CD14-positive monocyte (primary cell): Measurements from ENCODE around the gene AHNAK. TPM values are rescaled to one million over a fixed set of nuclear protein-coding genes. Genes with fewer than 3 reads are reported as not detected.

Experiments used
- DNase-seq, 3 donors: peaks; one replicate each; pipeline ENCODE4 v3.0.0-alpha.2; 2011 to 2022
- H2AFZ ChIP-seq: 2 replicates; pipeline ENCODE4 v1.6.0; 2012; ENCODE audit warnings: mild to moderate bottlenecking, low read depth, low read length, inconsistent platforms; ENCODE audit not compliant: insufficient read depth, poor library complexity, severe bottlenecking
- H3K27ac ChIP-seq, 2 donors: 1 replicate in 1 of 2; 2 replicates in 1 of 2; pipeline ENCODE4 v1.5.1; 2012 to 2013; ENCODE audit warnings: low read length in 2 of 2, control low read depth in 1 of 2, inconsistent platforms in 1 of 2, low read depth in 1 of 2, mild to moderate bottlenecking in 1 of 2
- H3K27me3 ChIP-seq, 2 donors: one replicate each; pipeline versions ENCODE4 v1.6.0 to v1.6.1; 2011 to 2013; ENCODE audit warnings: low read length in 2 of 2; ENCODE audit not compliant: control insufficient read depth in 2 of 2, insufficient read depth in 2 of 2
- H3K36me3 ChIP-seq, 2 donors: replicated peaks in 1 of 2; 1 replicate in 1 of 2; 2 replicates in 1 of 2; pipeline versions ENCODE4 v1.5.1 to v1.6.1; 2012 to 2013; ENCODE audit warnings: low read length in 2 of 2, control low read depth in 1 of 2, inconsistent platforms in 1 of 2, mild to moderate bottlenecking in 1 of 2; ENCODE audit not compliant: insufficient read depth in 2 of 2, control insufficient read depth in 1 of 2
- H3K4me1 ChIP-seq, 2 donors: 1 replicate in 1 of 2; 2 replicates in 1 of 2; pipeline versions ENCODE4 v1.5.1 to v1.6.1; 2012 to 2013; ENCODE audit warnings: low read length in 2 of 2, control low read depth in 1 of 2, inconsistent platforms in 1 of 2, mild to moderate bottlenecking in 1 of 2, moderate library complexity in 1 of 2; ENCODE audit not compliant: insufficient read depth in 2 of 2, control insufficient read depth in 1 of 2
- H3K4me2 ChIP-seq: replicated peaks from 2 replicates; pipeline ENCODE3; 2012; ENCODE audit warnings: low read length, moderate library complexity, mild to moderate bottlenecking; ENCODE audit not compliant: poor library complexity, severe bottlenecking; ENCODE audit errors: extremely low read depth
- H3K4me3 ChIP-seq, 3 experiments: fragments of 200-600 bp in 1 of 3; sonication (generic) in 1 of 3; replicated peaks in 1 of 3; 1 replicate in 2 of 3; 2 replicates in 1 of 3; pipeline ENCODE4 v1.5.1; 2011 to 2013; ENCODE audit warnings: low read length in 3 of 3, mild to moderate bottlenecking in 3 of 3, control low read depth in 2 of 3, low read depth in 2 of 3, inconsistent platforms in 1 of 3, moderate library complexity in 1 of 3
- H3K79me2 ChIP-seq: 2 replicates; pipeline ENCODE4 v1.6.0; 2012; ENCODE audit warnings: mild to moderate bottlenecking, control low read depth, inconsistent platforms, low read length, moderate library complexity; ENCODE audit not compliant: insufficient read depth
- H3K9ac ChIP-seq: 2 replicates; pipeline ENCODE4 v1.6.0; 2017; ENCODE audit warnings: low read length, mild to moderate bottlenecking; ENCODE audit not compliant: insufficient read depth, poor library complexity, severe bottlenecking
- H3K9me3 ChIP-seq, 2 donors: replicated peaks in 1 of 2; 1 replicate in 1 of 2; 2 replicates in 1 of 2; pipeline versions ENCODE4 v1.5.1 to v1.6.1; 2012 to 2013; ENCODE audit warnings: low read length in 2 of 2, control low read depth in 1 of 2; ENCODE audit not compliant: control insufficient read depth in 1 of 2, insufficient read depth in 1 of 2
- H4K20me1 ChIP-seq: 2 replicates; pipeline ENCODE4 v1.6.0; 2012; ENCODE audit warnings: mild to moderate bottlenecking, low read length, control low read depth, moderate library complexity; ENCODE audit not compliant: insufficient read depth
- H3K27ac Mint-ChIP-seq, 7 donors: one replicate each; pipeline ENCODE4 v1.8.0; 2020; ENCODE audit warnings: mild to moderate bottlenecking in 7 of 7, mixed read lengths in 7 of 7, moderate library complexity in 6 of 7, inconsistent platforms in 2 of 7
- H3K27me3 Mint-ChIP-seq, 3 donors: one replicate each; pipeline ENCODE4 v1.8.0; 2021 to 2022; ENCODE audit warnings: low read depth in 3 of 3, mild to moderate bottlenecking in 3 of 3, mixed read lengths in 3 of 3, moderate library complexity in 3 of 3, inconsistent platforms in 1 of 3
- H3K36me3 Mint-ChIP-seq, 2 donors: one replicate each; pipeline ENCODE4 v1.8.0; 2020; ENCODE audit warnings: mixed read lengths in 2 of 2, inconsistent platforms in 1 of 2, mild to moderate bottlenecking in 1 of 2
- H3K4me1 Mint-ChIP-seq: one replicate; pipeline ENCODE4 v1.8.0; 2020; ENCODE audit warnings: mild to moderate bottlenecking, mixed read lengths
- H3K4me3 Mint-ChIP-seq, 2 donors: one replicate each; pipeline ENCODE4 v1.8.0; 2020; ENCODE audit warnings: mild to moderate bottlenecking in 2 of 2, mixed read lengths in 2 of 2, moderate library complexity in 1 of 2
- H3K9me3 Mint-ChIP-seq, 7 donors: one replicate each; pipeline ENCODE4 v1.8.0; 2020 to 2022; ENCODE audit warnings: mixed read lengths in 7 of 7, mild to moderate bottlenecking in 6 of 7, moderate library complexity in 6 of 7, inconsistent platforms in 2 of 7
- WGBS: methylation state at CpG from one replicate; pipeline ENCODE4 v1.1.5; 2013; ENCODE audit warnings: missing lambda C conversion rate; ENCODE audit not compliant: insufficient coverage; 5-methylcytosine and 5-hydroxymethylcytosine counted together
- intact Hi-C, 2 donors: fragments of 100-400 bp; cut with micrococcal nuclease; formaldehyde crosslinking; loops; one replicate each; pipeline versions ENCODE4 v1.15.0 to v1.15.1; 2023
- polyA plus RNA-seq, 3 donors: library from polyadenylated mRNA; depleted of rRNA in 1 of 3; unstranded in 2 of 3; stranded (reverse) in 1 of 3; fragments of 300-500 nt in 2 of 3; fragments of >200 nt in 1 of 3; fragmentation: Illumina TruSeq in 2 of 3; gene quantifications; 1 replicate in 2 of 3; 2 replicates in 1 of 3; pipeline ENCODE4 v1.2.3, GENCODE V29; 2012 to 2021
- TF ChIP-seq, protein P1 (sequence below): fragments of 200-600 bp; IDR thresholded peaks from one replicate; pipeline ENCODE4 v1.8.0; 2022; ENCODE audit warnings: antibody characterized with exemption, mild to moderate bottlenecking

The AHNAK gene
- polyA plus RNA-seq, 3 donors, result 80.0 to 201 (median 103) TPM

DNA sequence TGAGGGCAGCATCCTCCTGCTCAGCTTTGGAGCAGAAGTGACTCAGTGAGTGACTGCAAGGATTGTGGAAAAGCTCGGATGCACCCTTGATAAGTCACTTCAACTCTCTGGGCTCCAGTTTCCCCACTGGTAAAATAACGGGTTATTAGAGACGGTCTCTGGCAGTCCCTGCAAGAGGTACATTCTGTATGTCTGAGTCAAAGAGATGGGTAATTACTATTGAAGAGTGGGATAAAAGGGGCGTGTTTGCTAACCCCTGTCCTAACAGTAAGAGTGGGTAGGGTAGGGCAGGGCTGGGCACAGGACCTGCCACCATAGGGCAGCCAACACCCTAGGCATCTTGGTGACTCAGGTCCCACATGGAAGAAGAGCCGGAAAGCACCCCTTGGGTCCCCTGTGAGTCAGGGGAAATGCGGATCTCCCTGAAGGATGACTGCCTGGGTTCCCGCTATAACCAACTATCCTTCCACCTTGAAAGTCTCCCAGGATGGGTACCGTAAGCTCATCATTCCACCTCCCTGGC, 7.3 kb upstream of the AHNAK start:
- H3K9me3 ChIP-seq, result no peaks in the 10 kb centered on the region
- Mint-ChIP-seq H3K27me3 (peaks cover 2 to 23% (median 3%) of the 10 kb centered on the region in 3 donors), H3K9me3 (no peaks in the 10 kb centered on the region), H3K27ac (peak overlapping the region; percentile 100), H3K4me3 (peak overlapping the region; percentile 70 to 93), H3K36me3 (peaks cover 5 to 15% of the 10 kb centered on the region in 2 donors), H3K4me1 (peaks cover 79% of the 10 kb centered on the region)
- TF ChIP-seq, protein P1, sequence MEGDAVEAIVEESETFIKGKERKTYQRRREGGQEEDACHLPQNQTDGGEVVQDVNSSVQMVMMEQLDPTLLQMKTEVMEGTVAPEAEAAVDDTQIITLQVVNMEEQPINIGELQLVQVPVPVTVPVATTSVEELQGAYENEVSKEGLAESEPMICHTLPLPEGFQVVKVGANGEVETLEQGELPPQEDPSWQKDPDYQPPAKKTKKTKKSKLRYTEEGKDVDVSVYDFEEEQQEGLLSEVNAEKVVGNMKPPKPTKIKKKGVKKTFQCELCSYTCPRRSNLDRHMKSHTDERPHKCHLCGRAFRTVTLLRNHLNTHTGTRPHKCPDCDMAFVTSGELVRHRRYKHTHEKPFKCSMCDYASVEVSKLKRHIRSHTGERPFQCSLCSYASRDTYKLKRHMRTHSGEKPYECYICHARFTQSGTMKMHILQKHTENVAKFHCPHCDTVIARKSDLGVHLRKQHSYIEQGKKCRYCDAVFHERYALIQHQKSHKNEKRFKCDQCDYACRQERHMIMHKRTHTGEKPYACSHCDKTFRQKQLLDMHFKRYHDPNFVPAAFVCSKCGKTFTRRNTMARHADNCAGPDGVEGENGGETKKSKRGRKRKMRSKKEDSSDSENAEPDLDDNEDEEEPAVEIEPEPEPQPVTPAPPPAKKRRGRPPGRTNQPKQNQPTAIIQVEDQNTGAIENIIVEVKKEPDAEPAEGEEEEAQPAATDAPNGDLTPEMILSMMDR, result no peak
- peaks cover 78% of the 10 kb centered on the region in 2 donors for H3K4me1 ChIP-seq
- peaks cover 5 to 7% of the 10 kb centered on the region in 2 donors for H3K36me3 ChIP-seq
- peak overlapping the region; percentile 92 for H3K9ac ChIP-seq
- H3K79me2 ChIP-seq, result peaks cover 33% of the 10 kb centered on the region
- H3K4me3 ChIP-seq, result peak overlapping the region in 2 of 3 experiments; percentile 2 to 72
- 65% methylated on average over 8 of the region's 8 CpGs for WGBS
- peak overlapping the region; percentile 77 for H3K4me2 ChIP-seq
- peaks cover 8% of the 10 kb centered on the region for H4K20me1 ChIP-seq
- intact Hi-C loops, result loop anchor here (1.0 to 5.0 kb wide), 2 partner anchors 11 to 587 kb away; partner anchors contain the start of gene FTH1 (in 1 of the 2)
- H2AFZ ChIP-seq, result no peak overlapping the region
- peak; percentile 89 to 96 (median 90) for DNase-seq
- H3K27me3 ChIP-seq, result no peaks in the 10 kb centered on the region
- peak overlapping the region; percentile 95 to 100 for H3K27ac ChIP-seq

DNA sequence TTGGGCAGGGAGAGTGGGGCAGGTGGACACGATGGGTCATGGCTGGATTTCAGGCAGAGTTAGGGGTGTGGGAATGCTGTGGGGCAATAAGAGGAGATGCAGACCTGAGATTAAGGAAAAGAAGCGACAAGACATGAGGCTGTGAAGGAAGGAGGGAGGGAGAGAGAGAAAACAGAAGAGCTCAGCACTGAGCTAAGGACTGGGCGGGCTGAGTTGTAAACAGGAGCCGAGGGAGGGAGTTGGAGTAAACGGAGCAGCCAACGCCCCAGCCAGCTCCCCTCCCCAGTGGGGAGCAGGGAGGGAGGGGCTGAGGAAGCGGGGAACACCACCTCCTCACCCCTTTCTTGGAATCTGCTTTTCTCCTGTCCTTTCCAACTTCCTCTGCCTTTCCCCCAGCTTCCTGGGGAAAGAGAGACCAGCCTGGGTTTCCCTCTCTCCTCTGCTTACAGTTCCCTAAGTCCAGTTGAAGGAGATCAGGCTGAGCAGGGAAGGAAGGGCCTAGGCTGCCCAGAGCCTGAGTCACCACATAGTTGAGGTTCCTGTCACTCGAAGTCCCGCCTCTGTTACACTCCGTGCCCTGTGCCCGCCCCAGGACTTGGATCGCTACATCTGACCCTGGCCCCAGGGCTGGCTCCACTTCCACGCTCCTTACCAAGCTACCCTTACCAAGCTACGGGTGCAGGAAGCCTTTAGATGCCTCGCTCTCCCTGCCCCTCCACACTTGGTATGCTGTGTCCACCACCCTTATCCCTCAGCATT, 6.7 kb upstream of the AHNAK start:
- H3K9ac ChIP-seq, result peak overlapping the region; percentile 92
- no peaks in the 10 kb centered on the region for H3K9me3 ChIP-seq
- 3% methylated on average over 10 of the region's 15 CpGs for WGBS
- peak overlapping the region; percentile 2 to 72 (median 9) for H3K4me3 ChIP-seq
- H3K79me2 ChIP-seq, result peaks cover 27% of the 10 kb centered on the region
- H3K4me1 ChIP-seq, result peaks cover 77% of the 10 kb centered on the region in 2 donors
- peak overlapping the region; percentile 77 for H3K4me2 ChIP-seq
- TF ChIP-seq, protein P1, result no peak
- peaks cover 2 to 8% of the 10 kb centered on the region in 2 donors for H3K36me3 Mint-ChIP-seq
- peaks cover 2 to 21% (median 5%) of the 10 kb centered on the region in 3 donors for H3K27me3 Mint-ChIP-seq
- intact Hi-C loops, result loop anchor here (1.0 to 5.0 kb wide), 2 partner anchors 10 to 586 kb away; partner anchors contain the start of gene FTH1 (in 1 of the 2)
- peaks cover 8% of the 10 kb centered on the region for H4K20me1 ChIP-seq
- peak; percentile 94 to 97 (median 96) for DNase-seq
- peaks cover 0 to under 1% of the 10 kb centered on the region in 2 donors for H3K36me3 ChIP-seq
- H2AFZ ChIP-seq, result no peak overlapping the region
- peak overlapping the region; percentile 95 to 100 for H3K27ac ChIP-seq
- H3K27ac Mint-ChIP-seq, result peak overlapping the region; percentile 100
- H3K4me3 Mint-ChIP-seq, result peak overlapping the region; percentile 70 to 84
- no peaks in the 10 kb centered on the region for H3K27me3 ChIP-seq
- peaks cover 79% of the 10 kb centered on the region for H3K4me1 Mint-ChIP-seq
- H3K9me3 Mint-ChIP-seq, result no peaks in the 10 kb centered on the region
